ENCODE data around the gene SLAMF6.
"Not testable (repeated sequence)": the region's sequence is repeated elsewhere in the genome, so short reads cannot be mapped to it uniquely, and the experiment has no call there.

DNA sequence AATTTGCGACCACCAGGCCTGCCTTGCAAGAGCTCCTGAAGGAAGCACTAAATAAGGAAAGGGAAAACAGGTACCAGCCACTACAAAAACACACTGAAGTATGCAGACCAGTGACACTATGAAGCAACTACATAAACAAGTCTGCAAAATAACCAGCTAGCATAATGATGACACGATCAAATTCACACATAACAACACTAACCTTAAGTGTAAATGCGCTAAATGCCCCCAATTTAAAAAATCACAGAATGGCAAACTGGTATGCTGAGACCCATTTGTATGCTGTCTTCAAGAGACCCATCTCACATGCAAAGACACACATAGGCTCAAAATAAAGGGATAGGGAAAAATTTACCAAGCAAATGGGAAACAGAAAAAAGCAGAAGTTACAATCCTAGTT is 36.4 kb upstream of the SLAMF6 start:
- TF ChIP-seq POLR2A (IDR thresholded peaks at IDR 0.05), result not testable (repeated sequence)
- TF ChIP-seq, protein P1, sequence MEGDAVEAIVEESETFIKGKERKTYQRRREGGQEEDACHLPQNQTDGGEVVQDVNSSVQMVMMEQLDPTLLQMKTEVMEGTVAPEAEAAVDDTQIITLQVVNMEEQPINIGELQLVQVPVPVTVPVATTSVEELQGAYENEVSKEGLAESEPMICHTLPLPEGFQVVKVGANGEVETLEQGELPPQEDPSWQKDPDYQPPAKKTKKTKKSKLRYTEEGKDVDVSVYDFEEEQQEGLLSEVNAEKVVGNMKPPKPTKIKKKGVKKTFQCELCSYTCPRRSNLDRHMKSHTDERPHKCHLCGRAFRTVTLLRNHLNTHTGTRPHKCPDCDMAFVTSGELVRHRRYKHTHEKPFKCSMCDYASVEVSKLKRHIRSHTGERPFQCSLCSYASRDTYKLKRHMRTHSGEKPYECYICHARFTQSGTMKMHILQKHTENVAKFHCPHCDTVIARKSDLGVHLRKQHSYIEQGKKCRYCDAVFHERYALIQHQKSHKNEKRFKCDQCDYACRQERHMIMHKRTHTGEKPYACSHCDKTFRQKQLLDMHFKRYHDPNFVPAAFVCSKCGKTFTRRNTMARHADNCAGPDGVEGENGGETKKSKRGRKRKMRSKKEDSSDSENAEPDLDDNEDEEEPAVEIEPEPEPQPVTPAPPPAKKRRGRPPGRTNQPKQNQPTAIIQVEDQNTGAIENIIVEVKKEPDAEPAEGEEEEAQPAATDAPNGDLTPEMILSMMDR (IDR thresholded peaks at IDR 0.05), result not testable (repeated sequence)
